HepG2 (cell line): ENCODE data around the gene RAB1B. TPM values are rescaled to one million over a fixed set of nuclear protein-coding genes. Genes with fewer than 3 reads are reported as not detected.

Experiments
- ATAC-seq: fragments of 200-7000 bp; cut with Tn5 transposase; 3 replicates; pipeline ENCODE4 v1.9.1; 2020; ENCODE audit warnings: mild to moderate bottlenecking, moderate library complexity
- BruUV-seq: library from RNA; stranded (reverse); fragments of 400-500 nt; replicated peaks from 2 replicates; lab custom pipeline; 2021; lab: Mats Ljungman, UMichigan
- CTCF ChIA-PET: fragments of 300-600 bp; formaldehyde crosslinking; extraction: SDS; loops from one replicate; lab custom pipeline; 2021; ENCODE audit warnings: low total read pairs, inconsistent platforms, low intra/inter-chr PET ratio; lab: Yijun Ruan, JAX
- POLR2A ChIA-PET: fragments of 350-600 bp; sonication (Branson Sonifier 250); formaldehyde crosslinking; loops from one replicate; lab custom pipeline; 2020; ENCODE audit warnings: antibody characterized with exemption, inconsistent platforms; lab: Yijun Ruan, JAX
- DNase-seq: peaks from one replicate; pipeline ENCODE4 v3.0.0-alpha.2; 2015; ENCODE audit warnings: low spot score
- FAIRE-seq: peaks from 3 replicates; lab custom pipeline; 2011; peaks lifted over from hg19 to GRCh38; lab: Jason Lieb, UNC
- H2AFZ ChIP-seq: one replicate; pipeline ENCODE4 v1.6.1; 2011; ENCODE audit warnings: low read length, inconsistent platforms
- H3K27ac ChIP-seq: fragments of 300-600 bp; 3 replicates; pipeline ENCODE4 v1.8.0; 2011; ENCODE audit warnings: mixed run types, mild to moderate bottlenecking, mixed read lengths, low read length, inconsistent platforms; ENCODE audit not compliant: insufficient read depth; ENCODE audit errors: extremely low read length
- H3K27me3 ChIP-seq, 2 experiments: fragments of 200-600 bp in 1 of 2; 2 replicates in 1 of 2; 3 replicates in 1 of 2; pipeline versions ENCODE4 v1.6.0 to v1.8.0; 2011; ENCODE audit warnings: low read length in 2 of 2, mild to moderate bottlenecking in 2 of 2, moderate library complexity in 2 of 2, inconsistent platforms in 1 of 2; ENCODE audit not compliant: insufficient read depth in 2 of 2, control insufficient read depth in 1 of 2
- H3K36me3 ChIP-seq, 2 experiments: fragments of 200-600 bp in 1 of 2; replicated peaks in 1 of 2; 2 replicates in 1 of 2; 3 replicates in 1 of 2; pipeline versions ENCODE4 v1.5.1 to v1.8.0; 2011; ENCODE audit warnings: low read length in 2 of 2, inconsistent platforms in 1 of 2; ENCODE audit not compliant: insufficient read depth in 2 of 2, control insufficient read depth in 1 of 2
- H3K4me1 ChIP-seq: 2 replicates; pipeline ENCODE4 v1.5.1; 2012; ENCODE audit warnings: low read length, inconsistent platforms; ENCODE audit not compliant: insufficient read depth
- H3K4me2 ChIP-seq: 2 replicates; pipeline ENCODE4 v1.6.0; 2011; ENCODE audit warnings: low read depth, low read length, inconsistent platforms
- H3K4me3 ChIP-seq, 3 experiments: fragments of 200-600 bp in 1 of 3; sonication (generic), shearing (Covaris generic) in 1 of 3; replicated peaks in 1 of 3; 2 replicates each; pipeline ENCODE4 v1.5.1; 2011 to 2016; ENCODE audit warnings: low read length in 3 of 3, inconsistent platforms in 2 of 3, low read depth in 2 of 3, mild to moderate bottlenecking in 2 of 3, control low read depth in 1 of 3, mixed read lengths in 1 of 3; ENCODE audit not compliant: insufficient read depth in 1 of 3
- H3K79me2 ChIP-seq: one replicate; pipeline ENCODE4 v1.6.1; 2011; ENCODE audit warnings: low read length, inconsistent platforms; ENCODE audit not compliant: insufficient read depth
- H3K9ac ChIP-seq: 2 replicates; pipeline ENCODE4 v1.6.0; 2011; ENCODE audit warnings: mild to moderate bottlenecking, low read depth, low read length, inconsistent platforms; ENCODE audit not compliant: insufficient read depth
- H3K9me3 ChIP-seq: 2 replicates; pipeline ENCODE4 v1.5.1; 2012; ENCODE audit warnings: mild to moderate bottlenecking, low read length
- H4K20me1 ChIP-seq: 2 replicates; pipeline ENCODE4 v1.6.0; 2011; ENCODE audit warnings: inconsistent platforms, mild to moderate bottlenecking, low read length, moderate library complexity; ENCODE audit not compliant: insufficient read depth
- ARID2 ChIP-seq: sonication (generic); formaldehyde crosslinking; IDR thresholded peaks from 2 replicates; pipeline ENCODE4 v1.8.1; 2022; ENCODE audit warnings: mild to moderate bottlenecking, missing genetic modification reagents, borderline replicate concordance
- CHCHD3 ChIP-seq: sonication (generic); formaldehyde crosslinking; IDR thresholded peaks from 2 replicates; pipeline ENCODE4 v1.8.0; 2022; ENCODE audit warnings: mild to moderate bottlenecking, missing genetic modification reagents, moderate library complexity
- FOXK1 ChIP-seq: sonication (generic); formaldehyde crosslinking; IDR thresholded peaks from 2 replicates; pipeline ENCODE4 v1.4.0; 2020; ENCODE audit warnings: low read depth, missing genetic modification reagents, borderline replicate concordance
- KDM6A ChIP-seq: IDR thresholded peaks from 2 replicates; pipeline ENCODE4 v1.6.1; 2016; ENCODE audit warnings: low read depth
- NRL ChIP-seq: sonication (generic); formaldehyde crosslinking; IDR thresholded peaks from 2 replicates; pipeline ENCODE4 v1.5.0; 2020; ENCODE audit warnings: missing genetic modification reagents, mild to moderate bottlenecking, moderate library complexity, borderline replicate concordance
- PHF8 ChIP-seq: sonication (generic); formaldehyde crosslinking; IDR thresholded peaks from 2 replicates; pipeline ENCODE4 v1.5.0; 2020; ENCODE audit warnings: missing genetic modification reagents
- PRPF4 ChIP-seq: fragments of 200-400 bp; formaldehyde crosslinking; IDR thresholded peaks from 2 replicates; pipeline ENCODE4 v1.6.1; 2016; ENCODE audit warnings: low read length, low read depth; ENCODE audit not compliant: poor library complexity, severe bottlenecking
- RBM39 ChIP-seq: fragments of 200-400 bp; formaldehyde crosslinking; IDR thresholded peaks from one replicate; pipeline ENCODE4 v1.6.1; 2018; ENCODE audit warnings: antibody characterized with exemption, mild to moderate bottlenecking, low read depth, low read length; ENCODE audit not compliant: poor library complexity, severe bottlenecking
- TAF1 ChIP-seq: sonication (generic); formaldehyde crosslinking; IDR thresholded peaks from 2 replicates; pipeline ENCODE4 v1.4.0; 2020; ENCODE audit warnings: missing genetic modification reagents
- ZBTB8A ChIP-seq: sonication (generic); formaldehyde crosslinking; IDR thresholded peaks from 2 replicates; pipeline ENCODE4 v1.4.0; 2020; ENCODE audit warnings: mild to moderate bottlenecking, low read depth, missing genetic modification reagents, borderline replicate concordance
- ZNF253 ChIP-seq: sonication (generic); formaldehyde crosslinking; IDR thresholded peaks from 2 replicates; pipeline ENCODE4 v1.8.0; 2022; ENCODE audit warnings: mild to moderate bottlenecking, missing genetic modification reagents, borderline replicate concordance
- ZNF564 ChIP-seq: sonication (generic); formaldehyde crosslinking; IDR thresholded peaks from 2 replicates; pipeline ENCODE4 v1.8.1; 2023; ENCODE audit warnings: mild to moderate bottlenecking, missing genetic modification reagents
- ZNF703 ChIP-seq: sonication (generic); formaldehyde crosslinking; IDR thresholded peaks from 2 replicates; pipeline ENCODE4 v1.5.1; 2020; ENCODE audit warnings: missing genetic modification reagents, mild to moderate bottlenecking, moderate library complexity, borderline replicate concordance
- ZNF816 ChIP-seq: sonication (generic); formaldehyde crosslinking; IDR thresholded peaks from 2 replicates; pipeline ENCODE4 v1.8.0; 2022; ENCODE audit warnings: missing genetic modification reagents, mild to moderate bottlenecking, borderline replicate concordance
- WGBS: methylation state at CpG from one replicate; pipeline ENCODE4 v1.1.6; 2017; ENCODE audit warnings: low lambda C conversion rate; 5-methylcytosine and 5-hydroxymethylcytosine counted together
- in situ Hi-C: cut with HindIII; loops from 2 replicates; pipeline ENCODE4 v1.10.0; 2017; ENCODE audit warnings: low pct_unique_long_range_greater_than_20kb; ENCODE audit not compliant: extremely low pct_ligation_motif_present
- intact Hi-C: fragments of 100-400 bp; cut with micrococcal nuclease; formaldehyde crosslinking; loops from one replicate; pipeline ENCODE4 v1.10.0; 2022; ENCODE audit not compliant: unreplicated experiment
- polyA plus RNA-seq, 8 experiments: library from polyadenylated mRNA; depleted of rRNA in 3 of 8; stranded (reverse) in 7 of 8; unstranded in 1 of 8; fragments of >200 nt; fragmentation: Illumina TruSeq in 4 of 8; extraction: Trizol in 4 of 8; gene quantifications; 2 replicates each; pipeline versions ENCODE4 v1.2.1 to v1.2.3, GENCODE V29; 2011 to 2016; ENCODE audit warnings: low read depth in 4 of 8, missing spikeins in 1 of 8, mixed read lengths in 1 of 8; ENCODE audit not compliant: insufficient read depth in 1 of 8
- total RNA-seq, 5 experiments: library from RNA; depleted of rRNA; stranded (reverse); fragments of >200 nt; fragmentation: Illumina TruSeq; extraction: Trizol; gene quantifications; 2 replicates each; pipeline ENCODE4 v1.2.3, GENCODE V29; 2016; ENCODE audit warnings: low read depth in 1 of 5
- TF ChIP-seq, protein P1 (sequence below): sonication (generic); formaldehyde crosslinking; IDR thresholded peaks from 2 replicates; pipeline ENCODE4 v1.5.0; 2020; ENCODE audit warnings: mild to moderate bottlenecking, missing genetic modification reagents, borderline replicate concordance
- TF ChIP-seq, protein P2 (sequence below): sonication (generic); formaldehyde crosslinking; conservative IDR thresholded peaks from 2 replicates; pipeline ENCODE4 v1.4.0; 2020; ENCODE audit warnings: missing genetic modification reagents
- TF ChIP-seq, protein P3 (sequence below): sonication (generic); formaldehyde crosslinking; IDR thresholded peaks from 2 replicates; pipeline ENCODE4 v1.4.0; 2020; ENCODE audit warnings: mild to moderate bottlenecking, missing genetic modification reagents
- TF ChIP-seq, protein P4 (sequence below): sonication (generic); formaldehyde crosslinking; IDR thresholded peaks from 2 replicates; pipeline ENCODE4 v1.8.0; 2022; ENCODE audit warnings: missing genetic modification reagents, mild to moderate bottlenecking, inconsistent platforms, borderline replicate concordance

The RAB1B gene
- total and polyA plus RNA-seq, 2 of the 13 experiments (the other 11 are each of a cell fraction or from before 2014, with no cell fraction given) = 77.9 to 87.9 TPM

GRCh38 chr11:66313321-66314185 is 45.1 kb downstream of the RAB1B start:
- ChIA-PET POLR2A (interaction anchor here (0.8 to 5.2 kb wide), 27 partner anchors 8 to 529 kb away, joined by 3 to 121 read pairs (median 9); partner anchors contain the start of genes B4GAT1, BANF1, BRMS1 and CCDC85B), CTCF (interaction anchor here (2.8 to 4.2 kb wide), 2 partner anchors 8 to 23 kb away, joined by 24 to 32 read pairs; partner anchors contain the start of gene RIN1)
- peak overlapping the region; percentile 67 to 93 (median 71) for H3K4me3 ChIP-seq
- 5% methylated on average over 6 of the region's 38 CpGs for WGBS
- no peaks in the 10 kb centered on the region for H3K9me3 ChIP-seq
- no peaks in the 10 kb centered on the region for H3K79me2 ChIP-seq
- H3K9ac ChIP-seq = peak overlapping the region; percentile 83
- H3K27me3 ChIP-seq = 0 out of 5 replicates have a peak, but pooled peaks cover 0 to 3% of the 10 kb centered on the region in 2 experiments
- no peaks in the 10 kb centered on the region for H3K36me3 ChIP-seq
- peak; percentile 50 for FAIRE-seq
- peak overlapping the region; percentile 89 for H3K4me2 ChIP-seq
- BruUV-seq = TSS peak; percentile 85
- H2AFZ ChIP-seq = no peak overlapping the region
- no peaks in the 10 kb centered on the region for H4K20me1 ChIP-seq
- H3K27ac ChIP-seq = peak overlapping the region; percentile 97
- DNase-seq = peak; percentile 69
- H3K4me1 ChIP-seq = peaks cover 57% of the 10 kb centered on the region
- ATAC-seq = peak; percentile 11
- intact Hi-C loops (loop anchor here (10.0 kb wide), 1 partner anchor 71 kb away; no protein-coding TSS in a partner anchor), in situ Hi-C loops (no loop called here)
- TF ChIP-seq ZNF816 (no peak), ZNF703 (no peak), PHF8 (peak; percentile 74), ZBTB8A (CRISPR knock-in tag) (no peak), TAF1 (CRISPR knock-in tag) (peak; percentile 44; the same call in 1 of the 2 replicates), ZNF253 (CRISPR knock-in tag) (peak; percentile 43; the same call in 1 of the 2 replicates), PRPF4 (no peak), RBM39 (no peak), FOXK1 (no peak), NRL (CRISPR knock-in tag) (peak; percentile 30; the same call in 1 of the 2 replicates), ZNF564 (CRISPR knock-in tag) (no peak), KDM6A (CRISPR knock-in tag) (no peak), CHCHD3 (CRISPR knock-in tag) (no peak), ARID2 (CRISPR knock-in tag) (no peak)
- TF ChIP-seq, protein P1, sequence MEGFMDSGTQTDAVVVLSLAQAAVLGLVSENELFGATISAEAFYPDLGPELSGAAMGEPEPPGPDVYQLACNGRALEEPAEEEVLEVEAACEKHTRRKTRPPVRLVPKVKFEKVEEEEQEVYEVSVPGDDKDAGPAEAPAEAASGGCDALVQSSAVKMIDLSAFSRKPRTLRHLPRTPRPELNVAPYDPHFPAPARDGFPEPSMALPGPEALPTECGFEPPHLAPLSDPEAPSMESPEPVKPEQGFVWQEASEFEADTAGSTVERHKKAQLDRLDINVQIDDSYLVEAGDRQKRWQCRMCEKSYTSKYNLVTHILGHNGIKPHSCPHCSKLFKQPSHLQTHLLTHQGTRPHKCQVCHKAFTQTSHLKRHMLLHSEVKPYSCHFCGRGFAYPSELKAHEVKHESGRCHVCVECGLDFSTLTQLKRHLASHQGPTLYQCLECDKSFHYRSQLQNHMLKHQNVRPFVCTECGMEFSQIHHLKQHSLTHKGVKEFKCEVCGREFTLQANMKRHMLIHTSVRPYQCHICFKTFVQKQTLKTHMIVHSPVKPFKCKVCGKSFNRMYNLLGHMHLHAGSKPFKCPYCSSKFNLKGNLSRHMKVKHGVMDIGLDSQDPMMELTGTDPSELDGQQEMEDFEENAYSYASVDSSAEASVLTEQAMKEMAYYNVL (CRISPR knock-in tag) = no peak; the same call in 1 of the 2 replicates
- TF ChIP-seq, protein P2, sequence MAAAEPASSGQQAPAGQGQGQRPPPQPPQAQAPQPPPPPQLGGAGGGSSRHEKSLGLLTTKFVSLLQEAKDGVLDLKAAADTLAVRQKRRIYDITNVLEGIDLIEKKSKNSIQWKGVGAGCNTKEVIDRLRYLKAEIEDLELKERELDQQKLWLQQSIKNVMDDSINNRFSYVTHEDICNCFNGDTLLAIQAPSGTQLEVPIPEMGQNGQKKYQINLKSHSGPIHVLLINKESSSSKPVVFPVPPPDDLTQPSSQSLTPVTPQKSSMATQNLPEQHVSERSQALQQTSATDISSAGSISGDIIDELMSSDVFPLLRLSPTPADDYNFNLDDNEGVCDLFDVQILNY (CRISPR knock-in tag) = no peak
- TF ChIP-seq, protein P3, sequence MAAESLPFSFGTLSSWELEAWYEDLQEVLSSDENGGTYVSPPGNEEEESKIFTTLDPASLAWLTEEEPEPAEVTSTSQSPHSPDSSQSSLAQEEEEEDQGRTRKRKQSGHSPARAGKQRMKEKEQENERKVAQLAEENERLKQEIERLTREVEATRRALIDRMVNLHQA = no peak
- TF ChIP-seq, protein P4, sequence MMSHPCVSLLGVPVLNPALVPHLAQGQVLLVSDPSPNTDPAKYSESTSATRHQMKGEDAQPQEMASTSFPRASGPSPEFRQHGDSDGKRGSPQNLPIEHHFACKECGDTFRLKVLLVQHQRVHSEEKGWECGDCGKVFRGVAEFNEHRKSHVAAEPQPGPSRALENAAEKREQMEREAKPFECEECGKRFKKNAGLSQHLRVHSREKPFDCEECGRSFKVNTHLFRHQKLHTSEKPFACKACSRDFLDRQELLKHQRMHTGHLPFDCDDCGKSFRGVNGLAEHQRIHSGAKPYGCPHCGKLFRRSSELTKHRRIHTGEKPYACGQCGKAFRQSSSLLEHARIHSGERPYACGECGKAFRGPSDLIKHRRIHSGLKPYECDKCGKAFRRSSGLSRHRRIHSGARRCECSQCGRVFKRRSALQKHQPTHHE (CRISPR knock-in tag) = no peak
